Esophagus squamous epithelium (tissue), 5 donors: Measurements from ENCODE around the gene CELSR3. TPM values are rescaled to one million over a fixed set of nuclear protein-coding genes. Genes with fewer than 3 reads are reported as not detected.

Experiments
- DNase-seq: peaks from one replicate; lab custom pipeline; 2025; lab: John Stamatoyannopoulos, UW
- H3K27ac ChIP-seq, 4 donors: fragments of 200-600 bp; sonication (generic); one replicate each; pipeline ENCODE4 v1.5.1; 2016 to 2019; ENCODE audit warnings: mild to moderate bottlenecking in 1 of 4
- H3K27me3 ChIP-seq, 4 donors: fragments of 200-600 bp; sonication (generic); 1 replicate in 3 of 4; 2 replicates in 1 of 4; pipeline versions ENCODE4 v1.5.1 to v1.6.0; 2017 to 2021; ENCODE audit warnings: antibody characterized with exemption in 1 of 4
- H3K36me3 ChIP-seq, 3 donors: fragments of 200-600 bp; sonication (generic); one replicate each; pipeline ENCODE4 v1.5.1; 2016 to 2019
- H3K4me1 ChIP-seq, 3 donors: fragments of 200-600 bp; sonication (generic); one replicate each; pipeline ENCODE4 v1.5.1; 2017 to 2019
- H3K4me3 ChIP-seq, 4 donors: fragments of 200-600 bp; sonication (generic); 1 replicate in 3 of 4; 2 replicates in 1 of 4; pipeline ENCODE4 v1.5.1; 2016 to 2019; ENCODE audit warnings: mild to moderate bottlenecking in 2 of 4, moderate library complexity in 1 of 4
- H3K9me3 ChIP-seq, 3 donors: fragments of 200-600 bp; sonication (generic); one replicate each; pipeline ENCODE4 v1.5.1; 2016 to 2019
- POLR2A ChIP-seq, 4 donors: fragments of 450-650 bp; IDR thresholded peaks; one replicate each; pipeline ENCODE4 v1.6.1; 2017; ENCODE audit warnings: antibody characterized with exemption in 4 of 4, mild to moderate bottlenecking in 4 of 4, moderate library complexity in 3 of 4
- WGBS, 2 donors: methylation state at CpG; one replicate each; pipeline ENCODE4 v1.1.5; 2018; 5-methylcytosine and 5-hydroxymethylcytosine counted together
- intact Hi-C: fragments of 100-400 bp; cut with DNase I; formaldehyde crosslinking; loops from one replicate; pipeline ENCODE4 v1.15.0; 2022
- total RNA-seq, 4 donors: library from RNA; depleted of rRNA; stranded (reverse); fragments of >200 nt; gene quantifications; one replicate each; pipeline ENCODE4 v1.1.0, GENCODE V29; 2016
- TF ChIP-seq, protein P1 (sequence below), 6 experiments: fragments of 450-650 bp in 4 of 6; fragments of 200-600 bp in 2 of 6; sonication (generic) in 2 of 6; IDR thresholded peaks; one replicate each; pipeline ENCODE4 v1.5.1; 2016 to 2019; ENCODE audit warnings: antibody characterized with exemption in 6 of 6, mild to moderate bottlenecking in 4 of 6, moderate library complexity in 4 of 6
- donor health status: DM: yes; HTN: yes; CAD: no.

Gene CELSR3
- total RNA-seq, 4 donors from 2014 or later = 0.31 to 0.76 (median 0.45) TPM

- Histone ChIP-seq H3K4me3 (no peak overlapping the region), H3K4me1 (peaks cover 28 to 37% (median 29%) of the 10 kb centered on the region in 3 donors), H3K27ac (peak overlapping the region in 1 of 4 donors; percentile 26), H3K36me3 (peaks cover 21 to 59% (median 44%) of the 10 kb centered on the region in 3 donors), H3K27me3 (no peaks in the 10 kb centered on the region), H3K9me3 (no peaks in the 10 kb centered on the region)
- TF ChIP-seq POLR2A (IDR thresholded peaks at IDR 0.05) = no peak
- 33 to 46% methylated on average over 1 to 3 of the region's 3 CpGs for WGBS, 2 donors
- intact Hi-C loops = no loop called here
- DNase-seq = no peak
Measured at GRCh38 chr3:48687220-48687678, 24.6 kb upstream of the CELSR3 start.

DNA sequence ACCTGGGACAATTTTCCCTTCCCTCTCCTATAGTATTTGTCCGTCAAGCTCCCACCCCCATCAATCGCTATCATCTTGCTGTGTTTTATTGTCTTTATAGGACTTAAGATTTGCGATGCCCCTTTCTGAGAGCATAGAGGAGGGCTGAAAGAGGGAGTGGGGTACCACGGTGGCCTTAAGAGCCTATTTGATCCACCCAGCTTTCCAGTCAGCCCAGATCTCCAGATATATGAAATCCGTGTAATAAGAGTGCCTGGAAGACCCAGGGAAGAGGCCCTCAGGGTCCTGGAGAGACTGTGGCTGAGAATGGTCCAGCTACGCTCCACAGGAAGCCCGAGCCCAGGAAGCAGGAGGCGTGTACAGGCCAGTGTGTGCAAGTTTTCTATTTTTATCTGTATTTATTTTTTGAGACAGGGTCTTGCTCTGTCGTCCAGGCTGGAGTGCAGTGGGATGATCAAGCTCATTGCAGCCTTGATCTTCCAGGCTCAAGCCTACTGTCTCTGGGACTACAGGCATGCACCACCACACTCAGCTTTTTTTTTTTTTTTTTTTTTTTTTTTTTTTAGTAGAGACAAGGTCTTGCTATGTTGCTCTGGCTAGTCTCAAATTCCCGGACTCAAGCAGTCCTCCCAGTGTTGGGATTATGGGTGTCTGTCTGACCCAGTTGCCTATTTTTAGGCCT is 24.0 kb upstream of the CELSR3 start:
- Histone ChIP-seq H3K4me1 (peaks cover 28 to 36% (median 29%) of the 10 kb centered on the region in 3 donors), H3K9me3 (no peaks in the 10 kb centered on the region), H3K27ac (peak overlapping the region; percentile 88 to 93 (median 92)), H3K27me3 (no peaks in the 10 kb centered on the region), H3K4me3 (peak overlapping the region; percentile 69 to 93 (median 82)), H3K36me3 (peaks cover 16 to 59% (median 40%) of the 10 kb centered on the region in 3 donors)
- intact Hi-C loops = no loop called here
- 34 to 49% methylated on average over 9 of the region's 10 CpGs for WGBS, 2 donors
- DNase-seq = no peak
- TF ChIP-seq, protein P1, sequence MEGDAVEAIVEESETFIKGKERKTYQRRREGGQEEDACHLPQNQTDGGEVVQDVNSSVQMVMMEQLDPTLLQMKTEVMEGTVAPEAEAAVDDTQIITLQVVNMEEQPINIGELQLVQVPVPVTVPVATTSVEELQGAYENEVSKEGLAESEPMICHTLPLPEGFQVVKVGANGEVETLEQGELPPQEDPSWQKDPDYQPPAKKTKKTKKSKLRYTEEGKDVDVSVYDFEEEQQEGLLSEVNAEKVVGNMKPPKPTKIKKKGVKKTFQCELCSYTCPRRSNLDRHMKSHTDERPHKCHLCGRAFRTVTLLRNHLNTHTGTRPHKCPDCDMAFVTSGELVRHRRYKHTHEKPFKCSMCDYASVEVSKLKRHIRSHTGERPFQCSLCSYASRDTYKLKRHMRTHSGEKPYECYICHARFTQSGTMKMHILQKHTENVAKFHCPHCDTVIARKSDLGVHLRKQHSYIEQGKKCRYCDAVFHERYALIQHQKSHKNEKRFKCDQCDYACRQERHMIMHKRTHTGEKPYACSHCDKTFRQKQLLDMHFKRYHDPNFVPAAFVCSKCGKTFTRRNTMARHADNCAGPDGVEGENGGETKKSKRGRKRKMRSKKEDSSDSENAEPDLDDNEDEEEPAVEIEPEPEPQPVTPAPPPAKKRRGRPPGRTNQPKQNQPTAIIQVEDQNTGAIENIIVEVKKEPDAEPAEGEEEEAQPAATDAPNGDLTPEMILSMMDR (IDR thresholded peaks at IDR 0.05) = no peak
- no peak for TF ChIP-seq POLR2A (IDR thresholded peaks at IDR 0.05)

- Histone ChIP-seq H3K9me3 (no peaks in the 10 kb centered on the region), H3K4me3 (peak within 1 kb of the TSS; percentile 69 to 93 (median 82)), H3K4me1 (peaks cover 28 to 36% (median 29%) of the 10 kb centered on the region in 3 donors), H3K36me3 (peaks cover 16 to 59% (median 40%) of the 10 kb centered on the region in 3 donors), H3K27ac (peak within 1 kb of the TSS; percentile 88 to 93 (median 92)), H3K27me3 (no peaks in the 10 kb centered on the region)
- peak in 2 of 4 donors; percentile 53 to 87 for TF ChIP-seq POLR2A (IDR thresholded peaks at IDR 0.05)
- TF ChIP-seq, protein P1 (IDR thresholded peaks at IDR 0.05) = peak; percentile 73 to 94 (median 84)
- intact Hi-C loops = no loop called here
- WGBS, 2 donors = 0 to 8% methylated on average over 4 to 12 of the region's 97 CpGs
- DNase-seq = peak; percentile 43
Measured at GRCh38 chr3:48685603-48686511, 23.2 kb upstream of the CELSR3 start, which contains the start of gene NCKIPSD. NCKIPSD (minus strand) TSS chr3:48685915; CDS start chr3:48685807, 108 bp downstream.

- Histone ChIP-seq H3K9me3 (no peaks in the 10 kb centered on the region), H3K4me3 (peak overlapping the region; percentile 69 to 93 (median 82)), H3K27ac (peak overlapping the region; percentile 88 to 93 (median 92)), H3K27me3 (no peaks in the 10 kb centered on the region), H3K36me3 (peaks cover 14 to 59% (median 41%) of the 10 kb centered on the region in 3 donors), H3K4me1 (peaks cover 28 to 36% (median 29%) of the 10 kb centered on the region in 3 donors)
- intact Hi-C loops = no loop called here
- DNase-seq = no peak
- 22 to 25% methylated on average over 4 to 6 of the region's 13 CpGs for WGBS, 2 donors
- TF ChIP-seq, protein P1 (IDR thresholded peaks at IDR 0.05) = peak in 1 of 6 experiments; percentile 55
- TF ChIP-seq POLR2A (IDR thresholded peaks at IDR 0.05) = no peak
Measured at GRCh38 chr3:48685293-48685602, 22.6 kb upstream of the CELSR3 start.

- Histone ChIP-seq H3K27me3 (no peaks in the 10 kb centered on the region), H3K9me3 (no peaks in the 10 kb centered on the region), H3K4me3 (peak overlapping the region; percentile 69 to 93 (median 82)), H3K4me1 (peaks cover 28 to 36% (median 29%) of the 10 kb centered on the region in 3 donors), H3K27ac (peak overlapping the region in 2 of 4 donors; percentile 88 to 92), H3K36me3 (peaks cover 11 to 59% (median 41%) of the 10 kb centered on the region in 3 donors)
- TF ChIP-seq, protein P1 (IDR thresholded peaks at IDR 0.05) = no peak
- TF ChIP-seq POLR2A (IDR thresholded peaks at IDR 0.05) = no peak
- WGBS, 2 donors = 17 to 67% methylated on average over 1 of the region's 7 CpGs
- intact Hi-C loops = no loop called here
- DNase-seq = no peak
Measured at GRCh38 chr3:48684480-48685143, 21.9 kb upstream of the CELSR3 start.
